ENCODE data around the gene EXOC1. TPM values are rescaled to one million over a fixed set of nuclear protein-coding genes. Genes with fewer than 3 reads are reported as not detected.

Gene EXOC1
- total and polyA plus RNA-seq, 7 donors = 11.0 to 23.8 (median 17.0) TPM

- H3K4me3 ChIP-seq = no peak overlapping the region
- no peak for ATAC-seq
- H3K9me3 ChIP-seq = no peaks in the 10 kb centered on the region
- H3K4me1 ChIP-seq = no peaks in the 10 kb centered on the region
- DNase-seq = no peak
- TF ChIP-seq CTCF (IDR thresholded peaks at IDR 0.05) = no peak
- no peak overlapping the region for H3K27ac ChIP-seq
- H3K36me3 ChIP-seq (ENCODE audit: insufficient read depth in 1 of 2, low read depth in 1 of 2) = no peaks in the 10 kb centered on the region
- H3K27me3 ChIP-seq (ENCODE audit: insufficient read depth in 3 of 3, low read length in 2 of 3) = peaks cover 0 to 9% (median 6%) of the 10 kb centered on the region in 3 donors
- intact Hi-C loops (cut with DNase I) = no loop called here
Measured at GRCh38 chr4:55826986-55827385, 26.5 kb upstream of the EXOC1 start.

GRCh38 chr4:55827582-55827981 is 25.9 kb upstream of the EXOC1 start:
- Histone ChIP-seq H3K36me3 (ENCODE audit: insufficient read depth in 1 of 2, low read depth in 1 of 2) (no peaks in the 10 kb centered on the region), H3K4me1 (no peaks in the 10 kb centered on the region), H3K27ac (no peak overlapping the region), H3K27me3 (ENCODE audit: insufficient read depth in 3 of 3, low read length in 2 of 3) (peaks cover 0 to 9% (median 4%) of the 10 kb centered on the region in 3 donors), H3K4me3 (no peak overlapping the region), H3K9me3 (no peaks in the 10 kb centered on the region)
- 73 to 81% (median 74%) methylated on average over 2 of the region's 2 CpGs for WGBS, 3 donors
- TF ChIP-seq CTCF (IDR thresholded peaks at IDR 0.05) = no peak
- ATAC-seq (no peak), DNase-seq (no peak)
- intact Hi-C loops (cut with DNase I) = no loop called here

- TF ChIP-seq CTCF (IDR thresholded peaks at IDR 0.05) = no peak
- no peak for DNase-seq
- no peak overlapping the region for H3K27ac ChIP-seq
- WGBS, 3 donors = 75 to 83% (median 82%) methylated on average over 3 of the region's 3 CpGs
- no peaks in the 10 kb centered on the region for H3K36me3 ChIP-seq (ENCODE audit: insufficient read depth in 1 of 2, low read depth in 1 of 2)
- no peaks in the 10 kb centered on the region for H3K4me1 ChIP-seq
- intact Hi-C loops (cut with DNase I) = no loop called here
- ATAC-seq = no peak
- peaks cover 0 to 9% (median 4%) of the 10 kb centered on the region in 3 donors for H3K27me3 ChIP-seq (ENCODE audit: insufficient read depth in 3 of 3, low read length in 2 of 3)
- H3K9me3 ChIP-seq = no peaks in the 10 kb centered on the region
- H3K4me3 ChIP-seq = no peak overlapping the region
Measured at GRCh38 chr4:55830048-55830447, 23.4 kb upstream of the EXOC1 start.

GRCh38 chr4:55830716-55831115 is 22.7 kb upstream of the EXOC1 start:
- no peak for ATAC-seq
- no peak for DNase-seq
- H3K4me3 ChIP-seq = no peak overlapping the region
- intact Hi-C loops (cut with DNase I) = no loop called here
- no peaks in the 10 kb centered on the region for H3K36me3 ChIP-seq (ENCODE audit: insufficient read depth in 1 of 2, low read depth in 1 of 2)
- H3K27ac ChIP-seq = no peak overlapping the region
- peaks cover 0 to 9% (median 4%) of the 10 kb centered on the region in 3 donors for H3K27me3 ChIP-seq (ENCODE audit: insufficient read depth in 3 of 3, low read length in 2 of 3)
- no peaks in the 10 kb centered on the region for H3K4me1 ChIP-seq
- no peaks in the 10 kb centered on the region for H3K9me3 ChIP-seq
- 60 to 63% (median 61%) methylated on average over 4 of the region's 4 CpGs for WGBS, 3 donors
- no peak for TF ChIP-seq CTCF (IDR thresholded peaks at IDR 0.05)

- Histone ChIP-seq H3K27me3 (ENCODE audit: insufficient read depth in 3 of 3, low read length in 2 of 3) (peaks cover 0 to 4% (median 0%) of the 10 kb centered on the region in 3 donors), H3K4me1 (no peaks in the 10 kb centered on the region), H3K27ac (no peak overlapping the region), H3K9me3 (no peaks in the 10 kb centered on the region), H3K4me3 (no peak overlapping the region), H3K36me3 (ENCODE audit: insufficient read depth in 1 of 2, low read depth in 1 of 2) (no peaks in the 10 kb centered on the region)
- ATAC-seq (no peak), DNase-seq (no peak)
- TF ChIP-seq CTCF (IDR thresholded peaks at IDR 0.05) = no peak
- WGBS, 3 donors = 83 to 91% (median 90%) methylated on average over 3 of the region's 3 CpGs
- intact Hi-C loops (cut with DNase I) = no loop called here
Measured at GRCh38 chr4:55834086-55834795, 19.2 kb upstream of the EXOC1 start.

Data from psoas muscle (tissue), 8 donors.